ENCODE results near the gene CMTM5. TPM values are rescaled to one million over a fixed set of nuclear protein-coding genes. Genes with fewer than 3 reads are reported as not detected.

The CMTM5 gene
- total RNA-seq, 1 donor from 2014 or later, result not detected

GRCh38 chr14:23408307-23408630 lies 31.4 kb downstream of the CMTM5 start:
- TF ChIP-seq CTCF (IDR thresholded peaks at IDR 0.05; ENCODE audit: insufficient read depth, low read length, poor library complexity, severe bottlenecking), result no peak
- no peak overlapping the region for H3K4me3 ChIP-seq (ENCODE audit: low read depth, low read length)
- DNase-seq (ENCODE audit: low read depth), result no peak
- peaks cover 4% of the 10 kb centered on the region for H3K27me3 ChIP-seq (ENCODE audit: control insufficient read depth, insufficient read depth, low read length)
- H3K36me3 ChIP-seq (ENCODE audit: control insufficient read depth, insufficient read depth, low read length), result no peaks in the 10 kb centered on the region

GRCh38 chr14:23409475-23409874 lies 32.6 kb downstream of the CMTM5 start:
- Histone ChIP-seq H3K36me3 (ENCODE audit: control insufficient read depth, insufficient read depth, low read length) (no peaks in the 10 kb centered on the region), H3K27me3 (ENCODE audit: control insufficient read depth, insufficient read depth, low read length) (peaks cover 4% of the 10 kb centered on the region), H3K4me3 (ENCODE audit: low read depth, low read length) (no peak overlapping the region)
- TF ChIP-seq CTCF (IDR thresholded peaks at IDR 0.05; ENCODE audit: insufficient read depth, low read length, poor library complexity, severe bottlenecking), result no peak
- DNase-seq (ENCODE audit: low read depth), result no peak

GRCh38 chr14:23409966-23410635 lies 33.3 kb downstream of the CMTM5 start:
- no peak for TF ChIP-seq CTCF (IDR thresholded peaks at IDR 0.05; ENCODE audit: insufficient read depth, low read length, poor library complexity, severe bottlenecking)
- DNase-seq (ENCODE audit: low read depth), result no peak
- H3K4me3 ChIP-seq (ENCODE audit: low read depth, low read length), result no peak overlapping the region
- H3K27me3 ChIP-seq (ENCODE audit: control insufficient read depth, insufficient read depth, low read length), result peaks cover 4% of the 10 kb centered on the region
- no peaks in the 10 kb centered on the region for H3K36me3 ChIP-seq (ENCODE audit: control insufficient read depth, insufficient read depth, low read length)

GRCh38 chr14:23411563-23412525 lies 35.0 kb downstream of the CMTM5 start:
- Histone ChIP-seq H3K4me3 (ENCODE audit: low read depth, low read length) (no peak overlapping the region), H3K27me3 (ENCODE audit: control insufficient read depth, insufficient read depth, low read length) (no peaks in the 10 kb centered on the region), H3K36me3 (ENCODE audit: control insufficient read depth, insufficient read depth, low read length) (no peaks in the 10 kb centered on the region)
- no peak for TF ChIP-seq CTCF (IDR thresholded peaks at IDR 0.05; ENCODE audit: insufficient read depth, low read length, poor library complexity, severe bottlenecking)
- DNase-seq (ENCODE audit: low read depth), result no peak

GRCh38 chr14:23413681-23414080 lies 36.8 kb downstream of the CMTM5 start:
- Histone ChIP-seq H3K27me3 (ENCODE audit: control insufficient read depth, insufficient read depth, low read length) (no peaks in the 10 kb centered on the region), H3K4me3 (ENCODE audit: low read depth, low read length) (no peak overlapping the region), H3K36me3 (ENCODE audit: control insufficient read depth, insufficient read depth, low read length) (no peaks in the 10 kb centered on the region)
- no peak for TF ChIP-seq CTCF (IDR thresholded peaks at IDR 0.05; ENCODE audit: insufficient read depth, low read length, poor library complexity, severe bottlenecking)
- DNase-seq (ENCODE audit: low read depth), result no peak
